HCT116 (cell line): ENCODE results near the gene TAS2R13. TPM values are rescaled to one million over a fixed set of nuclear protein-coding genes. Genes with fewer than 3 reads are reported as not detected.

Source experiments
- ATAC-seq: fragments of 200-7000 bp; cut with Tn5 transposase; 2 replicates; pipeline ENCODE4 v1.9.1; 2020; ENCODE audit warnings: mild to moderate bottlenecking, moderate library complexity
- BruUV-seq: library from RNA; stranded (reverse); fragments of 400-500 nt; replicated peaks from 2 replicates; lab custom pipeline; 2021; lab: Mats Ljungman, UMichigan
- CTCF ChIA-PET: fragments of 300-600 bp; sonication (Branson Sonifier 250); formaldehyde crosslinking; loops from one replicate; lab custom pipeline; 2021; ENCODE audit warnings: antibody characterized with exemption; lab: Charles Lee
- POLR2A ChIA-PET: fragments of 300-600, 350-600 bp; sonication (Branson Sonifier 250); formaldehyde crosslinking; loops from one replicate; lab custom pipeline; 2021; ENCODE audit warnings: antibody characterized with exemption; lab: Charles Lee
- RAD21 ChIA-PET, 2 experiments: fragments of 300-600 bp; sonication (Branson Sonifier 250); formaldehyde crosslinking; loops; one replicate each; lab custom pipeline; 2023; ENCODE audit warnings: low total read pairs in 2 of 2; ENCODE audit not compliant: uncharacterized antibody in 2 of 2, unreplicated experiment in 2 of 2, low non-redundant PET in 1 of 2; lab: Charles Lee
- DNase-seq: peaks from one replicate; pipeline ENCODE4 v3.0.0-alpha.2; 2010; ENCODE audit warnings: low read depth, low spot score
- H2AFZ ChIP-seq: fragments of 200-600 bp; shearing (Covaris generic), sonication (generic); 2 replicates; pipeline ENCODE4 v1.6.1; 2017; ENCODE audit warnings: low read depth, mixed run types, mixed read lengths, antibody characterized with exemption, low read length; ENCODE audit not compliant: poor library complexity, severe bottlenecking
- H3K27ac ChIP-seq: 2 replicates; pipeline ENCODE4 v1.5.1; 2012; ENCODE audit warnings: low read depth, low read length
- H3K27me3 ChIP-seq: fragments of 200-600 bp; sonication (generic); 2 replicates; pipeline ENCODE4 v1.6.1; 2016; ENCODE audit warnings: mixed run types, low read length, mixed read lengths; ENCODE audit not compliant: insufficient read depth
- H3K36me3 ChIP-seq, 2 experiments: fragments of 200-500 bp in 1 of 2; fragments of 200-600 bp in 1 of 2; sonication (Bioruptor generic) in 1 of 2; sonication (generic) in 1 of 2; 2 replicates each; pipeline versions ENCODE4 v1.5.1 to v1.6.1; 2014 to 2016; ENCODE audit warnings: low read length in 2 of 2, inconsistent platforms in 1 of 2, mixed read lengths in 1 of 2, mixed run types in 1 of 2; ENCODE audit not compliant: insufficient read depth in 2 of 2, control insufficient read depth in 1 of 2
- H3K4me1 ChIP-seq, 2 experiments: fragments of 200-600 bp in 1 of 2; sonication (generic) in 1 of 2; 2 replicates each; pipeline versions ENCODE4 v1.5.1 to v1.6.1; 2012 to 2017; ENCODE audit warnings: low read length in 2 of 2, inconsistent platforms in 1 of 2, mild to moderate bottlenecking in 1 of 2, mixed read lengths in 1 of 2, mixed run types in 1 of 2, moderate library complexity in 1 of 2; ENCODE audit not compliant: insufficient read depth in 2 of 2, control insufficient read depth in 1 of 2
- H3K4me2 ChIP-seq: fragments of 200-600 bp; sonication (generic); 2 replicates; pipeline ENCODE4 v1.6.1; 2017; ENCODE audit warnings: mixed run types, low read length, mixed read lengths
- H3K4me3 ChIP-seq, 2 experiments: fragments of 200-600 bp in 1 of 2; sonication (generic) in 1 of 2; replicated peaks in 1 of 2; 2 replicates each; pipeline ENCODE4 v1.5.1; 2011 to 2016; ENCODE audit warnings: low read length in 2 of 2, control low read depth in 1 of 2, low read depth in 1 of 2, mild to moderate bottlenecking in 1 of 2, mixed read lengths in 1 of 2, mixed run types in 1 of 2
- H3K79me2 ChIP-seq: fragments of 200-600 bp; sonication (generic); 2 replicates; pipeline ENCODE4 v1.6.1; 2017; ENCODE audit warnings: mild to moderate bottlenecking, mixed run types, low read length, moderate library complexity, mixed read lengths; ENCODE audit not compliant: insufficient read depth
- H3K9ac ChIP-seq: fragments of 200-600 bp; sonication (generic); 2 replicates; pipeline ENCODE4 v1.6.1; 2016; ENCODE audit warnings: low read length, mixed read lengths
- H3K9me2 ChIP-seq: fragments of 200-600 bp; sonication (generic), shearing (Covaris generic); 2 replicates; pipeline ENCODE4 v1.6.1; 2017; ENCODE audit warnings: mixed run types, mild to moderate bottlenecking, moderate library complexity; ENCODE audit not compliant: insufficient read depth
- H3K9me3 ChIP-seq, 2 experiments: fragments of 200-500 bp in 1 of 2; fragments of 200-600 bp in 1 of 2; sonication (Bioruptor generic) in 1 of 2; sonication (generic) in 1 of 2; 2 replicates each; pipeline ENCODE4 v1.6.1; 2014 to 2017; ENCODE audit warnings: low read length in 2 of 2, mixed read lengths in 2 of 2, inconsistent platforms in 1 of 2, low read depth in 1 of 2, mild to moderate bottlenecking in 1 of 2, mixed run types in 1 of 2, moderate library complexity in 1 of 2; ENCODE audit not compliant: control insufficient read depth in 1 of 2, insufficient read depth in 1 of 2
- H4K20me1 ChIP-seq: fragments of 200-600 bp; sonication (generic), shearing (Covaris generic); 2 replicates; pipeline ENCODE4 v1.6.1; 2017; ENCODE audit warnings: mixed run types, mild to moderate bottlenecking, moderate library complexity; ENCODE audit not compliant: insufficient read depth
- SP1 ChIP-seq: IDR thresholded peaks from 2 replicates; pipeline ENCODE4 v1.6.1; 2012; ENCODE audit warnings: low read depth
- ZNF274 ChIP-seq: fragments of 200-500 bp; sonication (Bioruptor generic); IDR thresholded peaks from 2 replicates; pipeline ENCODE4 v1.6.1; 2014; ENCODE audit warnings: mild to moderate bottlenecking, low read depth, low read length, inconsistent platforms
- intact Hi-C: fragments of 100-400 bp; cut with micrococcal nuclease; formaldehyde crosslinking; loops from 2 replicates; pipeline ENCODE4 v1.10.0; 2022
- total RNA-seq: library from RNA; stranded (reverse); gene quantifications from one replicate; pipeline ENCODE4 v1.2.1, GENCODE V29; 2021; ENCODE audit not compliant: unreplicated experiment
- TF ChIP-seq, protein P1 (sequence below), 3 experiments: fragments of 200-600 bp in 1 of 3; sonication (generic) in 1 of 3; IDR thresholded peaks in 2 of 3; conservative IDR thresholded peaks in 1 of 3; 2 replicates each; pipeline ENCODE4 v1.5.1; 2012 to 2017; ENCODE audit warnings: low read depth in 2 of 3, low read length in 2 of 3, antibody characterized with exemption in 1 of 3, borderline replicate concordance in 1 of 3, control low read depth in 1 of 3, mild to moderate bottlenecking in 1 of 3, mixed read lengths in 1 of 3, mixed run types in 1 of 3, moderate library complexity in 1 of 3; ENCODE audit not compliant: insufficient read depth in 1 of 3

Gene TAS2R13
- total RNA-seq, 1 experiment from 2014 or later, result 0.91 TPM

DNA sequence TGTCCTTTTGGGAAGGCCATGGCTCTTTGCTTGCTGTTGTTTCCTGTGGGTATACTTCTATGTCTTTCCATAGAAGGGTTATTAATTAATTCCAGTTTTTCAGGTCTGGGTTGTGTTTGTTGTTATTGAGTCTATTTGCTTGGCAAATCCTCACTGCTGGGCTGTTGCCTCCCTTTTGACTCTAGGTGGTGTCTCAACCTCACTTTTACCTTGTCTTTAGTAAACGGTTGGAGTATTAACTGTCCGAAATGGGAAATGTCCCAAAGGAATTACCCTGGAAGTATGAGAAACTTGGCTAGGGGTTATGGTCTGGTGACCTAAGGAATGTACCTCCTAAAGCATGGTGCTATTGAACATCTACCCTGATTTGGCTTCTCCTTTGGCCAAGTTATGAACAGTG lies 42.0 kb downstream of the TAS2R13 start (continued):
- TF ChIP-seq, protein P1, sequence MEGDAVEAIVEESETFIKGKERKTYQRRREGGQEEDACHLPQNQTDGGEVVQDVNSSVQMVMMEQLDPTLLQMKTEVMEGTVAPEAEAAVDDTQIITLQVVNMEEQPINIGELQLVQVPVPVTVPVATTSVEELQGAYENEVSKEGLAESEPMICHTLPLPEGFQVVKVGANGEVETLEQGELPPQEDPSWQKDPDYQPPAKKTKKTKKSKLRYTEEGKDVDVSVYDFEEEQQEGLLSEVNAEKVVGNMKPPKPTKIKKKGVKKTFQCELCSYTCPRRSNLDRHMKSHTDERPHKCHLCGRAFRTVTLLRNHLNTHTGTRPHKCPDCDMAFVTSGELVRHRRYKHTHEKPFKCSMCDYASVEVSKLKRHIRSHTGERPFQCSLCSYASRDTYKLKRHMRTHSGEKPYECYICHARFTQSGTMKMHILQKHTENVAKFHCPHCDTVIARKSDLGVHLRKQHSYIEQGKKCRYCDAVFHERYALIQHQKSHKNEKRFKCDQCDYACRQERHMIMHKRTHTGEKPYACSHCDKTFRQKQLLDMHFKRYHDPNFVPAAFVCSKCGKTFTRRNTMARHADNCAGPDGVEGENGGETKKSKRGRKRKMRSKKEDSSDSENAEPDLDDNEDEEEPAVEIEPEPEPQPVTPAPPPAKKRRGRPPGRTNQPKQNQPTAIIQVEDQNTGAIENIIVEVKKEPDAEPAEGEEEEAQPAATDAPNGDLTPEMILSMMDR (IDR thresholded peaks at IDR 0.05 in 2 of 3, conservative IDR thresholded peaks at IDR 0.05 in 1 of 3; ENCODE audit: borderline replicate concordance in 1 of 3, insufficient read depth in 1 of 3, low read depth in 2 of 3, low read length in 2 of 3), result 0 out of 6 replicates have a peak, but pooled peaks of 2 of the 3 experiments have one; percentile 5 to 10

DNA sequence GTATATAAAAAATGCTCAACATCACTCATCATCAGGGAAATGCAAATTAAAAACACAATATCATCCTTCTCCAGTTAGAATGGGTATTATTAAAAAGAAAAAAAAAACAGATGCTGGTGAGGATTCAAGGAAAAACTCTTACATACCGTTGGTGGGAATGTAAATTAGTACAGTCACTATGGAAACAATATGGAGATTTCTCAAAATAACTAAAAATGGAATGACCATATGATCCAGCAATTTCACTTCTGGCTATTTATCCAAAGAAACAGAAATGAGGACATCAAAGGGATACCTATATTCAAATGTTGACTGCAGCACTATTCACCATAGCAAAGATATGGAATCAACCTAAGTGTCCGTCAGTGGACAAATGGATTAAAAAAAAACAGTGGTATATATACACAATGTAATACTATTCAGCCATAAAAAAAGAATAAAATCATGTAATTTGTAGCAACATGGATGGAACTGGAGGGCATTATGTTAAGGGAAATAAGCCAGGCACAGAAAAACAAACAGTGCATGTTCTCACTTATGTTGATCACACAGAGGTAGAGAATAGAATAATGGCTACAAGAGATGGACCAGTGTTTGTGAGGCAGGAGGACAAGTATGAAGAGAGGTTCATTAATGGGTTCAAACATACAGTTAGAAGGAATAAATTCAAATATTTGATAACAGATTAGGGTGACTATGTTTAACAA lies 45.7 kb downstream of the TAS2R13 start:
- Histone ChIP-seq H3K27me3 (no peaks in the 10 kb centered on the region), H3K4me2 (no peak overlapping the region), H3K4me1 (no peaks in the 10 kb centered on the region), H3K9me2 (no peaks in the 10 kb centered on the region), H3K4me3 (no peak overlapping the region), H2AFZ (no peak overlapping the region), H3K36me3 (no peaks in the 10 kb centered on the region), H4K20me1 (no peaks in the 10 kb centered on the region), H3K79me2 (peaks cover 7% of the 10 kb centered on the region), H3K27ac (no peak overlapping the region), H3K9me3 (no peaks in the 10 kb centered on the region), H3K9ac (no peak overlapping the region)
- intact Hi-C loops, result loop anchor here (10.0 kb wide), 1 partner anchor 621 kb away; no protein-coding TSS in a partner anchor
- no TSS peak for BruUV-seq
- no peak for ATAC-seq
- TF ChIP-seq, protein P1 (IDR thresholded peaks at IDR 0.05 in 2 of 3, conservative IDR thresholded peaks at IDR 0.05 in 1 of 3; ENCODE audit: borderline replicate concordance in 1 of 3, insufficient read depth in 1 of 3, low read depth in 2 of 3, low read length in 2 of 3), result no peak
- TF ChIP-seq ZNF274 (no peak), SP1 (no peak)
- no peak for DNase-seq
- RAD21 ChIA-PET, result no interaction called here
- POLR2A ChIA-PET, result no interaction called here
- CTCF ChIA-PET, result no interaction called here
